GM19193 (cell line): ENCODE data around the gene CRB2.

Source experiments
- POLR2A ChIP-seq: IDR thresholded peaks from 4 replicates; pipeline ENCODE4 v1.6.1; 2011; ENCODE audit not compliant: insufficient read depth, insufficient read length; ENCODE audit errors: extremely low read depth

Gene CRB2

DNA sequence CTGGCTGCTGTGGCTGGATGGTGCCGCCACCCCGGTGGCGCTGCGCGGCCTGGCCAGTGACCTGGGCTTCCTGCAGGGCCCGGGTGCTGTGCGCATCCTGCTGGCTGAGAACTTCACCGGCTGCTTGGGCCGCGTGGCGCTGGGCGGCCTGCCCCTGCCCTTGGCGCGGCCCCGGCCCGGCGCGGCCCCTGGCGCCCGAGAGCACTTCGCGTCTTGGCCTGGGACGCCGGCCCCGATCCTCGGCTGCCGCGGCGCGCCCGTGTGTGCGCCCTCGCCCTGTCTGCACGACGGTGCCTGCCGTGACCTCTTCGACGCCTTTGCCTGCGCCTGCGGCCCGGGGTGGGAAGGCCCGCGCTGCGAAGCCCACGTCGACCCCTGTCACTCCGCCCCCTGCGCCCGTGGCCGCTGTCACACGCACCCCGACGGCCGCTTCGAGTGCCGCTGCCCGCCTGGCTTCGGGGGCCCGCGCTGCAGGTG lies 17.5 kb downstream of the CRB2 start:
- TF ChIP-seq POLR2A: no peak

DNA sequence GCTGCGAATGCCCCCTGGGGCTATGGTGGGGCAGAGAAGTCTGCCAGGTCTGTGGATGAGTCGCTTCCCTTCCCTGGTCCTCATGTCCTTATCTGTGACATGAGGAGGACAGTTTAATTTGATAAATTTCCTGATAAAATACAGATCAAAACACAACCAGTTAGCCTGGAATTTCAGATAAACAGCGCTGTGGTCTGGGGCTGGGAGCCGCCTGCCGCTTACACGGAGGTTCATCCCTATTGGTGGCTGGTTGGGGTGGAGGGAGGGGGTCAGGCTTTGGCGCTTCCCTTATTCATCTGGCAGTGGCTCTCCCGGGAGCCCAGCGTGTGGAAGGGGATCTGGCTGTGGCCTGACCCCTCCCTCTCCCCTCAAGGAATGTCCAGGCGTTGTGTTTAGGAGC lies 17.9 kb downstream of the CRB2 start:
- TF ChIP-seq POLR2A: no peak

DNA sequence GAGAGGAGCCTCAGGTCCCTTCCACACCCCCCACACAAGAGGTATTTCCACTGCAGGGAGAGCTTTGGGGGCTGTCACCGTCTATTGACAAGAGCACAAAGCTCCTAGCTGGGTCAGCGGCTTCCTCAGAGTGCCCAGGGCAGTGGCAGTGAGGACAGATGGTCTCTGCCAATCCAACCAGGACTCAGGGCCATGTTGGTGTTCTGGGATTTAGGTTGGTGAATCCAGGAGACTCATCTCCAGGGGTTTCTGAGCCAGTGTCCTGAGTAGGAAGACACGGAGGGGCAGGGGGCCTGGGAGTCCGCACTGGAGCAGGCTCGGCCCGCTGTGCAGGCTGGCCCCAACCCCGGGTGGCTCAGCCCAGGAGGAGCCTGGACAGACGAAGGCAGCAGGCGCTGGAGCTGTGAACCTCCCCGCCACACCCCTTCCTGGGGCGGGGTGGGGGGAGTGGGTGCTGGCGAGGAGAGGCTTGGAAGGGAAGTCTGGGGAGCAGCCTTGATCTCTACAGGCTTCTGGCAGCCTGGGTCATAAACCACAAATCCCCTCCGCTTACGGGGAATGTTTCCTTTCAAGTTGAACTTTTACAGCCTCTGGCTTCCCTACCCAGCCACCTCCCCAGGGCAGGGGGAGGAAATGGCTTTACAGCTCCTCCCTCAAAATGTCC lies 19.6 kb downstream of the CRB2 start:
- TF ChIP-seq POLR2A: no peak

DNA sequence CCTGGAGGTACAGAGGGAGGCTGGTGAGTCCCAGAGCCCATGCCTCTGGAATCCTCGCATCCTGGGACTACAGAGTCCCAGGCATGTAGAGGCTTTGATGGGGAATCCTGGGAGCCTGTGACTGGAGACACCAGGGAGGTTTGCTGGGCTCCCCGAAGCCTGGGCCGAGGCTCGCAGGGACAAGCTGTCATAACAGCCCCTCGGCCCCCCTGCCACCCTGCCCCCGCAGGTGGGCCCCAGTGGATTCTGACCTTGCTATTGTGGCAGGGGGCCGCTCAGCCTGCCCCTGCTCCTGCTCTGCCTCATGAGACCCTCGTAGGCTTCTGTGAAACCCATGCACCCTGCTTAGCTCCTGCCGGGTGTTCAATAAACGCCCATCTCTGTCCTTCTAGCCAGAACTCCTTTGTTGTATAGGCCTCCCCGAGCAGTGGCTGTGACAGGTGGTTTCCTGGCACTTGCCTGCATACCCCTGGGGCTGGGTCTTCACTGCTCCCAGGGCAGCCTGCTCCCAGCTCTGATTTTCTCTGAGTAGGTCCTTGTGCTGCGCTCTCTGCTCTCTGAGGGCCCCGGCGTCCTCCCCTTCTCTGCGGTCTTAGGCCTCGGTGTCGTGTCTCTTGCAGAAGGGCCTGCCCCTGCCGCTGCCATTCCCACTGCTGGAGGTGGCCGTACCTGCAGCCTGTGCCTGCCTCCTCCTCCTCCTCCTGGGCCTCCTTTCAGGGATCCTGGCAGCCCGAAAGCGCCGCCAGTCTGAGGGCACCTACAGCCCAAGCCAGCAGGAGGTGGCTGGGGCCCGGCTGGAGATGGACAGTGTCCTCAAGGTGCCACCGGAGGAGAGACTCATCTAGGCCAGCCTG lies 20.4 kb downstream of the CRB2 start:
- TF ChIP-seq POLR2A: no peak

DNA sequence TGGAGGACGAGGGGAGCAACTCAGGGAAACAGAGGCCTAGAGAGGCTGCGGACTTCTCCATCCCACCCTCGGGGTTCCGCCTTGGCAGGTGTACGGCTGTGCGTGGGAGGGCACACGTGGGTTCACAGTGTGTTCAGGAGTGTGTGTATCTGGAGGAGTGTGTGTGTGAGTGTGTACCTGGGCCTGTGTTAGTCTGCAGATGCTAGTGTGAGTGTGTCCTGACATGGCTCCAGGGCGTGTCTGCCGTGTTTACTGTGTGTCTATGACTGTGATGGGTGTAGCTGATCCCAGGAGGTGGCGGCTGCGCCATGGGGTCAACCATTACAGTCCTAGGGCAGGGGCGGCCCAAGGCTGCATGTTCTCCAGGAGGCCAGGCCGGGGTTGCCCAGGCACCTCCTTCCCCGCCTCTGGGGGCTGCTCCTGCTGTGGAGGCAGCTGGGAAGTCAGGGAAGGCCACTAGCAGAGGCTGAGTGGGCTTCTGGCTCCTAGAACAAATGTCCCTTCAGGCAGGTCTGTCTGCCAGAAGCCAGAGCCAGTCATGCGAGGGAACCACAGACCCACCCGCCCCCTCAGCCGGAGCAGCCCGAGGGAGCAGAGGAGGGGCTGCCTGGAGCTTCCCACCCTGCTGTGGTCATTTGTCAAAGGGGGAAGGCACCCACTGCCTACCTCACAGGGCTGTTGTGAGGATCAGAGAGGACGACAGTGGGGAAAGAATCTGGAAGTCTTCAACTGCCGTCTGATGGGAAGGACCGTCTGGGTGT lies 21.4 kb downstream of the CRB2 start:
- no peak for TF ChIP-seq POLR2A

DNA sequence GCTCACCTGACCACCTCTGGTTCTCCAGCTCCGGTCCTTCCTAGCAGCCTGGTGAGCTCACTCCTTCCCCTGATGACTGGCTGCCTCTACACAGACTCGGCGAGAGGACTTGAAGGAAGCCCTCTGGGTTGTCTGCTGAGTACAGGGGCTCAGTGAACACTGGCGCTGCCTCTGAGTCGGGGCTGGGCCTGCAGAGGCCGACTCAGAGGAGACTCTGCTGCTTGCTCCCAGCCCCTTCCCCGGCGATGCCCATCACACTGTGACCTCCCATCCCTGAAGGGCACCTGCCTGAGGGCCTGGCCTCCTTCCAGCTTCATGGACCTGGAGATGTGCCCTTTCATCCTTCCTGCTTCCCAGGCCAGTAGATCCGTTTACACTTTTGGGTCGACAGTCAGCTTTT lies 22.0 kb downstream of the CRB2 start:
- TF ChIP-seq POLR2A: no peak

DNA sequence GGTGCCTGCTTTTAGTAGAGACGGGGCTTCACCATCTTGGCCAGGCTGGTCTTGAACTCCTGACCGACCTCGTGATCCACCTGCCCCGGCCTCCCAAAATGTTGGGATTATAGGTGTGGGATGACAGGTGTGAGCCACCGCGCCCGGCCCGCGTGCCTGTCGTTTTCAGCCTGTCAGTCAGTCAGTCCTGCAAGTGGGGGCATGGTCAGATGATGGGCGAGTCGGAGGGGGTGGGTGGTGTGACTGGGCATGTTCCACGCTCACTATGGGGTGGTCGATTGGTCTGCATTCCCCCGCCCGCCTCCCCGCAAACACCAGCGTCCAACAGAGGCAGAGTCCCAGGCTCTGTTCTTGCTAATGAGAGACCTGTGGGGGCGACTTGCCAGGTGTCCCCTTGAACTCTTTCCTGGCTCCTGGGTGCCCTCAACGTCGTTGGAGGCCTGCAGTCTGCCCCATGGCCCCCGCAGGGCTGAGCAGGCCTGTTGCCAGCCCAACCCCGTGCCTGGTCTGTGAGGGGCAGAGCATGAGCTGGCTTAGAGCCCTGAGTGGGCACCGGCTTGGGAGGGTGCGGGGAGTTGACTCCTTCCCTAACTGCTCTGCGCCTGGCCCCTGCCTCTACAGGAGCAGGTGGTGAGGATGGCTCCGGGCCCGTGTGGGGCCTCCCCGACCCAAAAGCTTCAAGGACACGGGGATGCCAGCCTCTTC lies 23.1 kb downstream of the CRB2 start:
- TF ChIP-seq POLR2A: no peak

DNA sequence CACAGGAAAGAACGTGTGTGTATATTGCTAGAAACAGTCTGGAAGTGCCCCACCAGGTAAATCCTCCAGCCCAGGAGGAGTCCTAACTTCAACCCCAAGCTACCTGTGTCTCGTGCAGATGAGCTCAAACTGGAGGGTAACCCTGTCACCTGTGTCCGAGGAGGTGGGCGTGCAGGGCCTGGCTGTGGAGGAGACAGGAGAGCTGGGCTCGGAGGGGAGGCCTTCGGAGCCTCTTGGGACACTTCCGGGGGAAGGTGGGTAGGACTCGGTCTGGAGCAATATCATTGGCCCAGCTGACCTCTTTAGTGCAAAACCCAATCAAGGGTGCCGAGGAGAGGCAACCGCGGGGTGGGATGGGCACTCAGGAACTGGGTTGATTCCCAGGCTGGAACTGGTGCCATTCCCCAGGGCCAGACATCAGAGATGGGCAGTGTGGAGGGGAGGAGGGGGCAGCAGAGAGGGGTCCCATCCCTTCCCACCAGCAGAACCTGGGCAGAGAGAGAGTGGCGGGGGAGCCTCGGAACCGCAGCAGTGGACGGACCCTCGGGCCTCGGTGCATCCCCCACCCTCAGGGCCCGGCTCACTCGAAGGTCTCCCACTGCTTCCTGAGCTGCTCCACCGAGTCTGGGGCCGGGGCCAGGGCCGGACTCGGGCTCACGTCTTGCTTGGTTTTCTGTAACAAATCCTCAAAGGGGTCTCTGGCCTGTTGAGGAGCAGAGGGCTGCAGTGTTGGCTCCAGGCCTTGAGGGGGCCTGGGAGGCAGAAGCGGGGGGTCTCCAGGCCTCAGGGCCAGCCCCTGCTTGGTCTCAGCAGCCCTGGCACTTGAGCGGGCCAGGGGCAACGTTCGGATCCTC lies 25.1 kb downstream of the CRB2 start:
- TF ChIP-seq POLR2A: no peak

DNA sequence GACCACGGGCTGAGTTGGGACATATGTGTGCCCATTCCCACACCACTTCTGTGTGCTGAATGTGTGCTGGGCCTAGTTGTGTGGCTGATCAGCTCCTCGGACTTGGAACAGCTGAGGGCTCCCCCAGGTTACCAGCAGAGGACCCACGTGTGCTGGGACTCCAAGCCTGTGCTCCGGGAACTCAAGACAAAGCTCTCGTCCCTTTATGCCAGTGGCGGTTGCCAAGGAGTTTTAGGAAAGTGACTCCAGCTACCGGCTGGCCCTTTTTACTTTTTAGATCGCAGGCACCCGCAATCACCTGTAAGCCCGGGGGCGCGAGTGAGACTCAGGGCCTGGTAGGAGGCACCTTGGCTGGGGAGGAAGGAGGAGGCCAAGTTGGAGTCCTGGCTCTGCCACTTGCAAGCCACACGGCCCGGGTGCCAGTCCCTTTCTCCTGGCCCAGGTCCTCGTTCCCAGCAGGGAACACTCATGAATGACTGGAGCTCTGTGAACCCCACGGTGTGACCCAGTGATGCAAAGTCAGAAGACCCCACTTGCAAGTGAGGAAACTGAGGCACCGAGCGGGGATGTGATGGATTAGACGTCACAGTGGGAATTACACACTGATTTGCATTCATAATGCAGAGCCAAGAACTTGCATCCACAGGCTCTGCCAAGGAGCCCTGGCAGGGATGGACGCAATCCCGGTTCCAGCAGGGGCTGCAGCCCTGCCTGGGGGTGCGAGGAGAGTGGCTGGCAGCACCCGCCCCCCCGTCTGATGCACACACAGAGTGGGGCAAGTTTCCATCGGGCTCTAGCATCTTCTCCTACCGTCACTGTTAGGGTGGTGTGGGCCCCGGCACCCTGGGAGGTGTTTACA lies 26.9 kb downstream of the CRB2 start:
- no peak for TF ChIP-seq POLR2A

DNA sequence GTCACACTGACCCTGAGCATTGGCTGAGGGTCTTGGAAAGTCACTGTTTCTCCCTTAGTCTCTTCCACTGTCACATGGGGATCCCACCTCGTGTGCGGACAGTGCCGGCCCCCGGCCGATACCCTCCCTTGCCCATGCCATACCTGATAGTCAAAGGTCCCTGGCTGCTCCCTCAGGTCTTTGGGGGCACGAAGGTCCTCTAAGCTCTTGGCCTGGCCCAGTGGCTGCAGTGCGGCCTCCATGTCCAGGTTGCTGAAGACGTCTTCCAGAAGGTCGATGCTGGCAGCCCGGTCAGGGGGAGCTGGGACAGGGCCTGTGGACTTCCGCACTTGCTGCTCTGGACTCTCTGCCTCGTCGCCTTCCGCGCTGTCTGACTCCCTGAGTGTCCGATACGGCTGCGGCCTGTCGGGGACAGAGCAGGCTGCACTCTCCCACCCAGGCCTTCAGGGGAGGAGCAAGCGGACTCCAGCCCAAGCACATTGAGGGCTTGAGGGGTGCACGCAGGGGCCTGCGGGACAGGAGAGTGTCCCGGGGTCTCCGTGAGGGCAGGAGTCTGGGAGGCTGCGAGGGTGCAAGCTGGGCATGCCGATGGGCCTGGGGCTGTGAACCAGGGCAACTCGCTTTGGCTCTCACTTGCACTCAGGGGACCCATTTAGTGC lies 27.6 kb downstream of the CRB2 start:
- TF ChIP-seq POLR2A: no peak

DNA sequence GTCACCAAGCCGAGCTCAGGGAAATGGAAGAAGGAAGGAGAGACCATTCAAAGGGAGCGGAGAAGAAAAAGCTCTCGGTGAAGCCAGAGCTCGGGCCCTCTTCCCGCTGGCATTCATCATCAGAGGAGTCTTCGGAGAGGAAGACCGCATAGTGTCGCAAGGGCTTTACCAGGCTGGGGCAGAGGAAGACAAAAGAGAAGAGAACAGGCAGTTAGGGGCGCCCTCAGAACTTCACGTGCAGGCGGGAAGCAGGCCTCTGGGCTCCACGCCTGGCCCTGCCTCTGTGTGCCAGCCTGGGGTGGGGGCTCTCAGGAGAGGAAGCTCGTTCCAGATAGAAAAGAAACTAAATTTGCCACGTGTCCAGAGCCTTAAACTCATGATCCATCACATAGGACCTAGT lies 31.7 kb downstream of the CRB2 start:
- TF ChIP-seq POLR2A: no peak

DNA sequence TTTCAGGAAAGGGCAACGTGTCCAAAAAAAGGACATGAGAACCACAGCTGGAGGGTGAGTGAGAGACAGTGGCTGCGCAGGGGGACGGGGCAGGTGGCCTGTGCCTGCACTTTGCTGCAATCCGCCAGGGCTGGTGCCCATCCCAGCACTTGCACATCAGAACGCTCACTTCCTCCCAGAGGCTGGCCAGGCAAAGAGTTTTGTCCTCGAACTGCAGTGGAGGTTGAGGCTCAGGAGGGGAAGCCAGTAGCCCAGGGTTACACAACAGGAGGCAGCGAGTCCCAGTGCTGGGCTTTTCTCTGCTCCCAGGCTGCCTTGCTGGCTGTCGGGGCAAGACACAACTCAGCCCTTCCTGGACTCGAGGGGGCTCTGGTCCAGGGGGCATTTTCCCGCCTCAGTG lies 33.1 kb downstream of the CRB2 start:
- no peak for TF ChIP-seq POLR2A

DNA sequence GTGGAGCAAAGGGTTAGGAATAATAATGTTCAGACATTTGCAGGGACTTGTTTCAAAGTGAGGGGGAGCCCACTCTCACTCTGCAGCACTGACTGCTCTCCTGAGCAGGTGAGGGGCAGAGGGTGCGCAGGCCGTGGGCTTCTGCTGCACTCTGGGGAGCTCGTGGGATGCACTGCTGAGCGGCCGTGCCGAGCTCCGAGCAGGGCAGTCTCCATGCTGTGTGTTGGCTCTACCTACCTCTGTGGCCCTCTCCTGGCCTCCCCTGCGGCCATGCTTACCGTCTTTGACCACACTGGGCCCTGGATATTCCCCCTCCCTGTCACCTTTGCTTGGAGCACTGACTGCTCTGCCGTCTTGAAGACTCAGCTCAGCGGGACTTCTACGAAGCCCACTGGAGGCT lies 33.7 kb downstream of the CRB2 start:
- no peak for TF ChIP-seq POLR2A
